KMS-11 (cell line): ENCODE measurements around the gene PPAT.

Experiments used
- H2AFZ ChIP-seq: fragments of 200-600 bp; sonication (generic); 2 replicates; pipeline ENCODE4 v1.6.1; 2016; ENCODE audit warnings: antibody characterized with exemption, mixed run types, low read depth
- H3K27ac ChIP-seq: fragments of 200-600 bp; sonication (generic); 2 replicates; pipeline ENCODE4 v1.6.1; 2016; ENCODE audit warnings: mild to moderate bottlenecking, mixed run types
- H3K27me3 ChIP-seq: fragments of 200-600 bp; sonication (generic); 2 replicates; pipeline ENCODE4 v1.6.1; 2017; ENCODE audit warnings: mild to moderate bottlenecking, low read depth, mixed run types, moderate library complexity; ENCODE audit not compliant: insufficient read depth
- H3K36me3 ChIP-seq: fragments of 200-600 bp; sonication (generic); 2 replicates; pipeline ENCODE4 v1.6.1; 2017; ENCODE audit warnings: mild to moderate bottlenecking, mixed run types; ENCODE audit not compliant: insufficient read depth
- H3K4me1 ChIP-seq: fragments of 200-600 bp; sonication (generic); 2 replicates; pipeline ENCODE4 v1.6.1; 2016; ENCODE audit warnings: mild to moderate bottlenecking, low read depth, mixed run types; ENCODE audit not compliant: poor library complexity, severe bottlenecking
- H3K4me2 ChIP-seq: fragments of 200-600 bp; sonication (generic); 2 replicates; pipeline ENCODE4 v1.7.0; 2016; ENCODE audit warnings: mild to moderate bottlenecking, mixed run types
- H3K4me3 ChIP-seq: fragments of 200-600 bp; sonication (generic); IDR thresholded peaks from 2 replicates; pipeline ENCODE4 v1.6.1; 2017; ENCODE audit warnings: low read depth, low read length, mixed read lengths; ENCODE audit not compliant: insufficient read depth
- H3K79me2 ChIP-seq: fragments of 200-600 bp; sonication (generic); 2 replicates; pipeline ENCODE4 v1.6.1; 2016; ENCODE audit warnings: low read depth, mixed run types; ENCODE audit not compliant: insufficient read depth
- H3K9ac ChIP-seq: fragments of 200-600 bp; sonication (generic); 2 replicates; pipeline ENCODE4 v1.6.1; 2016; ENCODE audit warnings: mild to moderate bottlenecking, mixed run types
- H4K20me1 ChIP-seq: fragments of 200-600 bp; sonication (generic); 2 replicates; pipeline ENCODE4 v1.6.1; 2016; ENCODE audit warnings: mild to moderate bottlenecking, mixed run types; ENCODE audit not compliant: insufficient read depth
- CTCF ChIP-seq: fragments of 200-600 bp; sonication (generic); conservative IDR thresholded peaks from 2 replicates; pipeline ENCODE4 v1.6.1; 2017; ENCODE audit warnings: low read depth, mild to moderate bottlenecking, antibody characterized with exemption, low read length, moderate library complexity, mixed read lengths

PPAT gene

GRCh38 chr4:56434599-56435139, 746 bp downstream of the PPAT start:
- H4K20me1 ChIP-seq, result peaks cover 40% of the 10 kb centered on the region

GRCh38 chr4:56433280-56433679, 2.1 kb downstream of the PPAT start:
- peak overlapping the region; percentile 92; the same call in 1 of the 2 replicates for H3K27ac ChIP-seq

More at GRCh38 chr4:56434599-56435139, 746 bp downstream of the PPAT start:
- H3K27me3 ChIP-seq, result no peaks in the 10 kb centered on the region
- peak overlapping the region; percentile 92 for H3K27ac ChIP-seq
- peak overlapping the region; percentile 48 for H2AFZ ChIP-seq
- H3K4me1 ChIP-seq, result peaks cover 40% of the 10 kb centered on the region
- H3K4me2 ChIP-seq, result peak overlapping the region; percentile 73
- TF ChIP-seq CTCF, result no peak
- H3K36me3 ChIP-seq, result peaks cover 4% of the 10 kb centered on the region; the same call in 1 of the 2 replicates
- peaks cover 90% of the 10 kb centered on the region for H3K79me2 ChIP-seq
- H3K9ac ChIP-seq, result peak overlapping the region; percentile 94
- no peak overlapping the region for H3K4me3 ChIP-seq

GRCh38 chr4:56430203-56430602, 5.2 kb downstream of the PPAT start:
- H3K79me2 ChIP-seq, result peaks cover 99% of the 10 kb centered on the region
- no peak overlapping the region for H3K27ac ChIP-seq
- no peak overlapping the region; the same call in 1 of the 2 replicates for H3K4me2 ChIP-seq
- no peak overlapping the region for H3K4me3 ChIP-seq
- H3K36me3 ChIP-seq, result peaks cover 4% of the 10 kb centered on the region; the same call in 1 of the 2 replicates
- H3K27me3 ChIP-seq, result no peaks in the 10 kb centered on the region
- peaks cover 36% of the 10 kb centered on the region for H3K4me1 ChIP-seq
- no peak overlapping the region for H2AFZ ChIP-seq
- TF ChIP-seq CTCF, result no peak
- no peak overlapping the region for H3K9ac ChIP-seq
- peaks cover 59% of the 10 kb centered on the region for H4K20me1 ChIP-seq

More at GRCh38 chr4:56433280-56433679, 2.1 kb downstream of the PPAT start:
- H3K4me3 ChIP-seq, result no peak overlapping the region
- TF ChIP-seq CTCF, result no peak
- peaks cover 40% of the 10 kb centered on the region for H4K20me1 ChIP-seq
- H3K27me3 ChIP-seq, result no peaks in the 10 kb centered on the region
- H3K79me2 ChIP-seq, result peaks cover 90% of the 10 kb centered on the region
- H3K4me2 ChIP-seq, result peak overlapping the region; percentile 73
- peak overlapping the region; percentile 94; the same call in 1 of the 2 replicates for H3K9ac ChIP-seq
- H2AFZ ChIP-seq, result no peak overlapping the region
- peaks cover 29% of the 10 kb centered on the region for H3K4me1 ChIP-seq
- H3K36me3 ChIP-seq, result peaks cover 4% of the 10 kb centered on the region; the same call in 1 of the 2 replicates

GRCh38 chr4:56427179-56427578, 8.2 kb downstream of the PPAT start:
- no peak for TF ChIP-seq CTCF
- H3K27me3 ChIP-seq, result no peaks in the 10 kb centered on the region
- H3K9ac ChIP-seq, result no peak overlapping the region
- H4K20me1 ChIP-seq, result peaks cover 84% of the 10 kb centered on the region
- no peak overlapping the region for H3K4me3 ChIP-seq
- no peak overlapping the region for H3K4me2 ChIP-seq
- no peak overlapping the region for H3K27ac ChIP-seq
- H3K36me3 ChIP-seq, result peaks cover 4% of the 10 kb centered on the region; the same call in 1 of the 2 replicates
- peaks cover 54% of the 10 kb centered on the region for H3K4me1 ChIP-seq
- H3K79me2 ChIP-seq, result peaks cover 100% of the 10 kb centered on the region
- H2AFZ ChIP-seq, result no peak overlapping the region
